ENCODE results near the gene SCGB3A1. TPM values are rescaled to one million over a fixed set of nuclear protein-coding genes. Genes with fewer than 3 reads are reported as not detected.

Gene SCGB3A1
- not detected in 2 replicates for total RNA-seq (2014; rRNA removed; shearing (Covaris generic))

- no peak within 1 kb of the TSS for H3K4me3 ChIP-seq
- no peak for DNase-seq (ENCODE audit: low read depth in 1 of 2, low spot score in 2 of 2)
- H3K9me3 ChIP-seq (replicated peaks), result no peaks in the 10 kb centered on the region; the same call in 1 of the 2 replicates
- H3K27ac ChIP-seq, result no peak within 1 kb of the TSS
- H3K36me3 ChIP-seq, result no peaks in the 10 kb centered on the region
- H3K27me3 ChIP-seq (replicated peaks), result peaks cover 65% of the 10 kb centered on the region
- H3K4me1 ChIP-seq (replicated peaks), result peaks cover 6% of the 10 kb centered on the region; the same call in 1 of the 2 replicates
These were observed at the start of gene SCGB3A1 for GRCh38 chr5:180591311-180591887. SCGB3A1 (minus strand) TSS chr5:180591499; CDS start chr5:180591462, 37 bp downstream.

- Histone ChIP-seq H3K27ac (no peak overlapping the region), H3K4me3 (no peak overlapping the region), H3K9me3 (replicated peaks) (no peaks in the 10 kb centered on the region), H3K27me3 (replicated peaks) (peaks cover 37% of the 10 kb centered on the region), H3K4me1 (replicated peaks) (no peaks in the 10 kb centered on the region), H3K36me3 (no peaks in the 10 kb centered on the region)
- DNase-seq (ENCODE audit: low read depth in 1 of 2, low spot score in 2 of 2), result no peak
These were observed 49.2 kb upstream of the SCGB3A1 start for GRCh38 chr5:180640611-180640860.

- no peak for DNase-seq (ENCODE audit: low read depth in 1 of 2, low spot score in 2 of 2)
- Histone ChIP-seq H3K27me3 (replicated peaks) (peaks cover 34% of the 10 kb centered on the region), H3K4me3 (no peak overlapping the region), H3K9me3 (replicated peaks) (no peaks in the 10 kb centered on the region), H3K4me1 (replicated peaks) (no peaks in the 10 kb centered on the region), H3K36me3 (no peaks in the 10 kb centered on the region), H3K27ac (no peak overlapping the region)
These were observed 48.7 kb upstream of the SCGB3A1 start for GRCh38 chr5:180639741-180640610.

GRCh38 chr5:180639287-180639686 lies 48.0 kb upstream of the SCGB3A1 start:
- DNase-seq (ENCODE audit: low read depth in 1 of 2, low spot score in 2 of 2), result no peak
- no peaks in the 10 kb centered on the region for H3K36me3 ChIP-seq
- H3K4me3 ChIP-seq, result no peak overlapping the region
- no peaks in the 10 kb centered on the region for H3K9me3 ChIP-seq (replicated peaks)
- no peak overlapping the region for H3K27ac ChIP-seq
- H3K27me3 ChIP-seq (replicated peaks), result peaks cover 27% of the 10 kb centered on the region
- H3K4me1 ChIP-seq (replicated peaks), result no peaks in the 10 kb centered on the region

GRCh38 chr5:180637962-180638680 lies 46.8 kb upstream of the SCGB3A1 start:
- no peak overlapping the region for H3K4me3 ChIP-seq
- peaks cover 17% of the 10 kb centered on the region; the same call in 1 of the 2 replicates for H3K27me3 ChIP-seq (replicated peaks)
- H3K36me3 ChIP-seq, result no peaks in the 10 kb centered on the region
- DNase-seq (ENCODE audit: low read depth in 1 of 2, low spot score in 2 of 2), result no peak
- no peaks in the 10 kb centered on the region for H3K4me1 ChIP-seq (replicated peaks)
- H3K27ac ChIP-seq, result no peak overlapping the region
- H3K9me3 ChIP-seq (replicated peaks), result no peaks in the 10 kb centered on the region

- DNase-seq (ENCODE audit: low read depth in 1 of 2, low spot score in 2 of 2), result no peak
- Histone ChIP-seq H3K9me3 (replicated peaks) (no peaks in the 10 kb centered on the region), H3K27ac (no peak overlapping the region), H3K27me3 (replicated peaks) (peaks cover 5% of the 10 kb centered on the region; the same call in 1 of the 2 replicates), H3K4me1 (replicated peaks) (no peaks in the 10 kb centered on the region), H3K36me3 (no peaks in the 10 kb centered on the region), H3K4me3 (no peak overlapping the region)
These were observed 45.2 kb upstream of the SCGB3A1 start for GRCh38 chr5:180636403-180637075.

GRCh38 chr5:180636016-180636402 lies 44.7 kb upstream of the SCGB3A1 start:
- no peak overlapping the region for H3K4me3 ChIP-seq
- H3K27me3 ChIP-seq (replicated peaks), result peaks cover under 1% of the 10 kb centered on the region; the same call in 1 of the 2 replicates
- H3K27ac ChIP-seq, result no peak overlapping the region
- H3K4me1 ChIP-seq (replicated peaks), result no peaks in the 10 kb centered on the region
- no peaks in the 10 kb centered on the region for H3K9me3 ChIP-seq (replicated peaks)
- DNase-seq (ENCODE audit: low read depth in 1 of 2, low spot score in 2 of 2), result no peak
- H3K36me3 ChIP-seq, result no peaks in the 10 kb centered on the region

GRCh38 chr5:180633283-180634177 lies 42.2 kb upstream of the SCGB3A1 start:
- no peak for DNase-seq (ENCODE audit: low read depth in 1 of 2, low spot score in 2 of 2)
- Histone ChIP-seq H3K9me3 (replicated peaks) (no peaks in the 10 kb centered on the region), H3K4me3 (no peak overlapping the region), H3K27me3 (replicated peaks) (peaks cover 7% of the 10 kb centered on the region), H3K27ac (no peak overlapping the region), H3K36me3 (no peaks in the 10 kb centered on the region), H3K4me1 (replicated peaks) (no peaks in the 10 kb centered on the region)

GRCh38 chr5:180632768-180633167 lies 41.5 kb upstream of the SCGB3A1 start:
- Histone ChIP-seq H3K36me3 (no peaks in the 10 kb centered on the region), H3K4me3 (no peak overlapping the region), H3K4me1 (replicated peaks) (no peaks in the 10 kb centered on the region), H3K27me3 (replicated peaks) (peaks cover 7% of the 10 kb centered on the region), H3K27ac (no peak overlapping the region), H3K9me3 (replicated peaks) (no peaks in the 10 kb centered on the region)
- no peak for DNase-seq (ENCODE audit: low read depth in 1 of 2, low spot score in 2 of 2)

- no peaks in the 10 kb centered on the region for H3K4me1 ChIP-seq (replicated peaks)
- H3K9me3 ChIP-seq (replicated peaks), result no peaks in the 10 kb centered on the region
- no peak overlapping the region for H3K4me3 ChIP-seq
- DNase-seq (ENCODE audit: low read depth in 1 of 2, low spot score in 2 of 2), result no peak
- peaks cover 11% of the 10 kb centered on the region for H3K27me3 ChIP-seq (replicated peaks)
- H3K27ac ChIP-seq, result no peak overlapping the region
- no peaks in the 10 kb centered on the region for H3K36me3 ChIP-seq
These were observed 40.5 kb upstream of the SCGB3A1 start for GRCh38 chr5:180631549-180632383.

- Histone ChIP-seq H3K4me1 (replicated peaks) (no peaks in the 10 kb centered on the region), H3K4me3 (no peak overlapping the region), H3K9me3 (replicated peaks) (no peaks in the 10 kb centered on the region), H3K27me3 (replicated peaks) (peaks cover 16% of the 10 kb centered on the region), H3K27ac (no peak overlapping the region), H3K36me3 (no peaks in the 10 kb centered on the region)
- no peak for DNase-seq (ENCODE audit: low read depth in 1 of 2, low spot score in 2 of 2)
These were observed 39.1 kb upstream of the SCGB3A1 start for GRCh38 chr5:180630426-180630825.

- no peaks in the 10 kb centered on the region for H3K4me1 ChIP-seq (replicated peaks)
- H3K27me3 ChIP-seq (replicated peaks), result peaks cover 21% of the 10 kb centered on the region
- no peaks in the 10 kb centered on the region for H3K9me3 ChIP-seq (replicated peaks)
- H3K4me3 ChIP-seq, result no peak overlapping the region
- no peaks in the 10 kb centered on the region for H3K36me3 ChIP-seq
- H3K27ac ChIP-seq, result no peak overlapping the region
- no peak for DNase-seq (ENCODE audit: low read depth in 1 of 2, low spot score in 2 of 2)
These were observed 38.6 kb upstream of the SCGB3A1 start for GRCh38 chr5:180629831-180630382.
